DLD1 (cell line): ENCODE results near the gene ADCY1.
"Not testable (repeated sequence)": the region's sequence is repeated elsewhere in the genome, so short reads cannot be mapped to it uniquely, and the experiment has no call there.

Source experiments
- in situ Hi-C: cut with HindIII; loops from 2 replicates; pipeline ENCODE4 v1.10.0; 2017; ENCODE audit warnings: low sequenced_read_pairs

Gene ADCY1

DNA sequence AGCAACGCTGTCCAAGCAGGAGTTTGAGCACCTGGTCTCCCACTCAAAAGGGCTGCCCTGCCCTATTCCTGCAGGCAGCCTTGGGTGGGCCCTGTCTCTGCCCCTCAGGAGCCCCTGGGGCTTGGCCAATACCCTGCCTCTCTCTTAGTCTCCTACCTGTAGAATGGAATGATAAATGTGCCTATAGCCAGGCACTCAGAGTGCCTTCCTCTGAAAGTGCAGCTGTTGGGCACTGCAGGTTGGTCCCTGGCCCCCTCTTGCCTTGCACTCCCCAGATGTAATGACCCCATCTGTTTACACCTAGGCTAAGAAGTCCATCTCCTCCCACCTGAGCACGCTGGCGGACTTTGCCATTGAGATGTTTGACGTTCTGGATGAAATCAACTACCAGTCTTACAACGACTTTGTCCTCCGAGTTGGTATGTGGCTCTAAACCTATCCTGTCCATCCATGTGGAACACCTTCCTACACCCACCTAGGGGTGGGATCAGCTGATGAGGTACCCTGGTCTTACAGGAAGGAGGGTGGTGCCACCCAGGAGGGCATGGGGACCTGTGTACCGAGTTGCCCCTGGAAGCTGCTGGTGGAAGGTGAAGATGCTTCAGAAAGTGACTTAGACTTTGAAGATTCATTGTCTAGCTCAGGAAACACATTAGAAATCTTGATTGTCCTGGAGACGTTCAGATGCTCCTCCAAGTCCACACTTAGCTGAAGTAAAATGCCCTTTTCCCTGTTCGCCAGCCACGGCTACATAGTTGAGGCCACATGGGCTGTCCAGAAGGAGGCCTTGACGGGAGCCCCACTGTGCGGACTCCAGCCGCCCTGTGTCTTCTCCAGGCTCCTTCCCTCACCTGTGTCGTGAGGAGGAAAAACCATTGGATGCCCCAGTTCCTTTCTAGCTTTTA, 134.1 kb downstream of the ADCY1 start:
- in situ Hi-C loops = no loop called here

DNA sequence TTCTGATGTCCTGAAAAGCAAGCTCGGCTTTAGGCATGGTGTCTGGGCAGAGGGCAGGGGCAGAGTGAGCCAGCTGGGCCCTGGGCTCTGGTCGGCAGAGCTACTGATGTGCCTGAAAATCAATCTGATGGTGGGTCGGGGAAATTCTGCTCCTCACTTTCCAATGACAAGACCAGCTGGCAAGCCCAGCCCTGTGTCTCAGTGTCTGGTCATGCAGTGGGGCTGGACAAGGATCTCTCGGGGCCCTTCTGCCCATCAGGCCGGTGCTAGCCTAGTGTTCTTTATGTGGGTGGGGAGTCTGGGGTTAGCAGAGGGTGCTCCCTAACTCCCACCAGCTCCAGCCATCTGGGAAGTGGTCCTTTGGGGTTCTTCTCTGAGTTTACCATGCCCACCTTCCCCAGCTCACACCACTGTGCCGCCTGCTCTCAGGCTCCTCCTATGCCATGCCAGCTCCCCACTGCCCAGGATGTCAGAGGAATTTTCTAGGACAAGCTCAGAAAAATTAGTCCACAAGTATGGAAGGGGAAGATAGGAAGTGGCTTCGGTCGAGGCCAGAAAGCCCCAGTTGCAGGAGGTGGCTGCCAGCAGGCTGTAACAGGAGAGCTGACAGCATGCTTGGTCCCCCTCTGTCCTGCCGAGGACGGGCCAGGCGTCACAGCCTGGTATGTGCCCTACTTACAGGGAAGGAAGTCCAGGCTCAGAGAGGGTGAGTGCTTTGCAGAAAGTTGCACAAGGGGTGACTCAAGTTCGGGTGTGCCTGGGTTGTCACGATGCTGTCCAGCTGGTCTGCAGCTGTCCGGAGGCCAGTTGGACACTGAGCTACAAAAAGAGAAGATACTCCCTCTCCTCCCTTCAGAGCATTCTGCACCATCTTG, 135.2 kb downstream of the ADCY1 start:
- in situ Hi-C loops = no loop called here

DNA sequence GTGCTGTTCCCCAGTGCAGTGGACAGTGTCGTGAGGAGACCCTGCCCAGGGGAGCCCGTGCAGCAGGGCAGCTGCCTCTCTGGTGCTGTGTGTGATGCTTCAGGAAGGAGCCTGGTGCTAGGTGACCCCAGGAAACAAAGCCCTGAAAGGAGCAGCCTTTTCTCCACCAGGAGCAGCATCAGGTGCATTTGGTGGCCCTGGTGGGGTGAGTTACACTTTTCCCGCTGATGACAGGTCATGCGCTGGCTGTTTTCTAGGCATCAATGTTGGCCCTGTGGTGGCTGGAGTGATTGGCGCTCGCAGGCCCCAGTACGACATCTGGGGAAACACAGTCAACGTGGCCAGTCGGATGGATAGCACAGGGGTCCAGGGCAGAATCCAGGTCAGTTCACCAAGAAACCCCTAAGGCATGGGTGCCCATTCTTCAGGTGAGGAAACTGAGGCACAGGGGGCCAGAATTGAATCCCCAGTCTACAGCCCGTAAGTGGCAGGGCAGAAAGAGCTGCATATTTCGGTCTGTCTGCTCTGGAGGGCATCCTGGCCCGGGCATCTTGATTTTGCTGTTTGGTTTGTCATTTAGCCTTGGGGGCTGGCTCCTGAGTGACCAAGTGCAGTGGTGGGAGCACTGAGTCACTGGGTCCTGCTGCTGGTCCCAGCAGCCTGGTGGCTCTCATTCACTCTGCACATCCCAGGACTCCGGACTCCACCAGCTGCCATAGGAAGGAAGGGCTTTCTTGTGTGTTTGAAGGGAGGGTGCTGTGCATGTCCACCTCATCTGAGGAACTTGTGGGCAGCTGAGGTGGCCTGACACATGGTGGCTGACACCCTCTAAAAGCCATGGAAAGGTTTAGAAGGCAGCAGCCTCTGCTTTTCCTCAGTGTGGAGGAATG, 136.3 kb downstream of the ADCY1 start:
- in situ Hi-C loops = no loop called here

DNA sequence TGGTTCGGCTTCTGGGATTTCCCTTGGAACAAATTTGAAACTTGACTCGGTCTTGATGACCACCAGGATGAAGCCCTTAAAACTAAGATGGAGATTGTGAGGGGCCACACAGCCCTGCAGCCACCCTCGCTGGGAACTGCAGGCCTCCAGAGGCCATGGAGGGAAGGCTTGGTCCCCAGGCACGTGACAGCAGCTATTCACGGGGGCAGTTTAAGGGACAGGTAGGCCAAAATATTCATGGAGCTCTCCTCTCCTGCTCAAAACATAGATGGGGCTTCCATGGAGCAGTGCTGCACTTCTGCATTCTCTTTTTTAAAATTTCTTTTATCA, 137.0 kb downstream of the ADCY1 start:
- in situ Hi-C loops = no loop called here

DNA sequence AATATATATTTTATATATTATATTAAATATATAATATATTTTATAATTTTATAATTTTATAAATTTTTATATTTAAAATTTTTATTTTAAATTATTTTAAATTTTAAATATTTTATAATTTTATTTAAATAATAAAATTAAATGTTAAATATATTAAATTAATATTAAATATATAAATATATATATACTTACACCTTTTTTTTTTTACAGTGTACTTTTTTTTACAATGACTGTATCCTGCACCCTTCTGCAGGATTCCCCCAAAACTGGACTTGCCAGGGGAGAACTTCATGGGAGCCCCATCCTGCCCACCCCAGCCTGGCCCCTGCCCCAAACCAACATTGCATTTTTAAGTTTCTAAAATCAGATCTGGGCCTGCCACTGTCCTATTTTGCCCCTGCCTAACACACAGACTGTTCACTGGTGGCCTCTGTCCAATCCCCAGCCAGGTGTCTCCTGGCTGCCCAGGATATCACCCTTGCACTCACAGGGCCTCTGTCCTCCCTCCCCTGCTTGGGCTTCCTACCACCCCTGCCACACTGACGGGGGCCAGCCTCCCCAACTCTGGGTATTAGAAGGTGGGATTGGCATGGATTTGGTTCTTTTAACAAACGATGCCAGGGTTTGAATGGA, 138.0 kb downstream of the ADCY1 start:
- in situ Hi-C loops = no loop called here

DNA sequence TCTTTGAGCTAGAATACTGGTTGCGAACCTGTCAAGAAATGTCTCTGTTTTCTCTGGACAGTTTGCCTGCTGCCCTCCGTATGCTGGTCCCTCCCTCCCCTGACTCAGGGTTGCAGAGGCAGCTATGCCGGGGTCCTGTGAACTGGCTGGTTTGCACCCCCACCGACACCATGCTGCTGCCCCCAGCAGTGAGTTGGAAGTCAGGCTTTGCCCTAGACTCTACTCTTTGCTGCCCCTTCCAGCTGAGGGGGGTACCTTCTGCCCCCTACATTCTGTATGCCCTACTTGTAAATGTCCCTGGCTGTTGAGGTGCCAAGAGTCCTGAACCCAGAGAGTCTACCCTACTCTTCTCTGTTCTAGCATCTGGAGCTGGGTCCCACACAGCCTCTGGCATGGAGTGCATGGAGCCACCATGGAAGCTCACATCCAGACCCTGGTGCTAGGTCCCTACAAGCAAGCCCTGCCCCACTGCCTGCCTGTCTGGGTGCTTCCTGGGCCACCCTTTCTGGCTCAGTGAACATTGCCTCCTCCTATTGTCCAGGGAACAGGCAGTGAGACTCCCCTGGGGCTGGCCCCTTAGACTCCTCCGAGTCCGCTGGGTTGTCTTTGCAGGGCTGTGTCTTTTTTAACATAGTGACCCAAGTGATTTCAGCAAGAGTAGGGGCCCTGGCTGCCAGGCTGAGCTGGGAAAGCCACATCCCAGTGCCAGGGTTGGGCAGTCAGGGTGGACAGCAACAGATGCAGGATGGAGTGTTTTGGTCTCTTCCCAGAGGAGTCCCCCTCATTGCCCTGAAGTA, 138.9 kb downstream of the ADCY1 start:
- in situ Hi-C loops = no loop called here

DNA sequence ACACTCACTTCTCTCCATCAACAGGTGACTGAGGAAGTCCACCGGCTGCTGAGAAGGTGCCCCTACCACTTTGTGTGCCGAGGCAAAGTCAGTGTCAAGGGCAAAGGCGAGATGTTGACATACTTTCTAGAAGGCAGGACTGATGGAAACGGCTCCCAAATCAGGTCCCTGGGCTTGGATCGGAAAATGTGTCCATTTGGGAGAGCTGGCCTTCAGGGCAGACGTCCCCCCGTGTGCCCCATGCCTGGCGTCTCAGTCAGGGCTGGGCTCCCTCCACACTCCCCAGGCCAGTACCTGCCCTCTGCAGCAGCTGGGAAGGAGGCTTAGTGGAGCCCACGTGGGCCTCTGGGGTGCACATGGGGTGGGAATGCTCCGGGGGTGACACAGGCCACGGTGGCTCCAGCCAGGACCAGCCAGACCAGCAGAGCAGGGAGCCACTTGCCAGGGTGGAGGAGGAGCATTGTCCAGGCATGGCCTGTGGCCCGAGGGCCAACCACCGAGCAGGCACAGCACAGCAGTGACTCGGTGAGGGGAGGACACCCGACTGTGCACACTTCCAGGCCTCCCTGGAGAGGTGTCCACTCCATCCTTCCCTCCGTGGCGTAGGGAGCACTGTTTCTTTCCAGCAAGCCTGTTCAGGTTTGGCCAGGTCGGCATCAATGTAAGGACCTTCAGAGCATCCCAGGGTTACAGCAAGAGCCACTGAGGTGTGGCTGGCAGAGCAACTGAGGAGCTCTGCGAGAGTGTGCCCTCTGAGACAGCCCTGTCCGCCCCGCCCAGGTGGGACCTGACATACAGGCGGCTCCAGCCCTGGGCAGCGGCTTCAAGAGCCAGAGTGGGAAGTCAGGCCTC, 139.7 kb downstream of the ADCY1 start:
- in situ Hi-C loops = no loop called here

DNA sequence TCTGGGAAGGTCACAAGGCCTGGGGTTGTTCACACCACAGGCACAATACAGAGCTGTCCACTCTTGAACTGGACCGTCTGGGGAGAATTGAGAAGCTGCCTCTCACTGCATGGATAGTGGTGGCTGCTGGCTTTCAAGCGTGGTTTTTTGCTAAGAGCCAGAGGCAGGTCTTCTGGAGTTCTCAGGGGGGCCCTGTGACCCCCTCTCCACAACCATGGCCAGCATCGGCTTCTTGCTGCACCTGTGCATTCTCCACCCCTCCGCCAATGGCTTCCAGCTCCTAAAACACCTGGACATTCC, 140.3 kb downstream of the ADCY1 start:
- in situ Hi-C loops = no loop called here

DNA sequence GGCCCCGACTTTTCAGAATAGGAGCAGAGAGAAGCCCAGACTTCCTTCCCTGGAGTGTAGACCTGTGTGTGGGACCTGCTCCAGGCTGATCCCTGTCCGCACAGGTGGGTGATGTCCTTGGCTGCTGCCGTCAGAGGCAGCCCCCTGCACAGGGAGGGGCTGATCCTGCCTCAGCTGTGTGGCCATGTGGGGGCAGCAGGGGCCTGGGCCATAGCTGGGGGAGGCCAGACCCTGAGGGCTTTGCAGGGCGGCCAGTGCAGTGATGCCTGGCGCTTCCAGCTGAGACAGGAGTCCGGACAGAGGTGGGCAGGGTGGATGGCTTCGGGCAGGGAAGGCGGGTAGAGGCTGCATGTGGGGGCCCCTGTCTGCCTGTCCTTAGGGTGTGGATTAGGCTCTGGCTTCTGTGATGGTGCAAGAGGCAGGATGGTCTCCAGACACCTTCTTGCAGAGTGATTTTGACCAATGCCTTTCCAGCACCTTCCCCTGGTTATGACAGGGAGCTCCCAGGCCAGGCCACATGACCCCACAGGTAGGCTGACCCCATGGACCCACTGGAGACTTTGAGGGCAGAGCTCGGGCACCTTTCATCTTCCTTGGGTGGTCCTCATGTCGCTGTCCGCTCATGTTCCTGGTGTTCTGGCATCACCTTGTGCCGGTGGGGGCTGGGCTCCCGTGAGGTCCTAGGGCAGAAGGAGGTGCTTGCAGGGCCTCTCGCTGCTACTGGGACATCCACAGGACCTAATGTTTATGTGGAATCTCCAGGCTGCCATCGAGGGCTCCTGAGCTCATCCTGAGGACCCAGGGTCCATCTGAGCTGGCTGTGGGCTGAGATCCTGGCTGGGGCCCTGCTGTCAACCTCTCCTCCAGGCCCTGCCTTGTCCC, 141.5 kb downstream of the ADCY1 start:
- in situ Hi-C loops = no loop called here

DNA sequence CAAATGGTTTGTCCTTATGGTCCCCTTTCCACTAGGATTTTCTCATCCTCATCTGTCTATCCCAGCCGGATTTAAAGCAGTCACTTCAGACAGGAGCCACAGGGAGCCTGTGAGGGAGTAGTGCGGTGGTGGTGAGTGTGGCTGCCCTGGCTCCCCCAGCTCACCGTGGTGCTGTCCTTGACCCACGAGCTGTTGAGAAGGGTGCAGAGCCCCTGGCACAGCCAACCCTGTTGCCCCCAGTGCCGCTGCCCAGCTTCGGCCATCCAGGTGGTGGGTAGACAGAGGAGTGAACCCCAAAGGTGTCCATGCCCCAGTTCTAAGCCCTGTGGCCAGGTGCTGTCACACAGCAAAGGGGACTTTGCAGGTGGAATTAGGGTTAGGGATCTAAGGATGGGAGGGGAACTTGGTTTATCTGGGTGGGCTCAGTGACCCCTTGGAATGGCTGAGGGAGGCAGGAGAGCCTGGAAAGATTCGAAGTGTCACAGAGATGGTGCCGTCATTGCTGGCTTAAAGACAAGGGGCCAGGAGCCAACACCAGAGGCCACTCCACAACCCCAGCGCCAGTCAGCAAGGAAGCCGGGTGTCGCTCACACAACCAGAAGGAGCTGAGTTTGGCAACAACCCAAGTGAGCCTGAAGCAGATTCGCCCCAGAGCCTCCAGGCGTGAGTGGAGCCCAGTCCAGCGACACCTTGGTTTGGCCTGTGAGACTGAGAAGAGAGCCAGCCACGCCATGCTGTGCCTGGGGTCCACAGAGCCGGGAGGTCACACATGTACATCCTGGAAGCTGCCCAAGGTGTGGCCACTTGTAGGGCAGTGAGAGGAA, 142.4 kb downstream of the ADCY1 start:
- in situ Hi-C loops = no loop called here

DNA sequence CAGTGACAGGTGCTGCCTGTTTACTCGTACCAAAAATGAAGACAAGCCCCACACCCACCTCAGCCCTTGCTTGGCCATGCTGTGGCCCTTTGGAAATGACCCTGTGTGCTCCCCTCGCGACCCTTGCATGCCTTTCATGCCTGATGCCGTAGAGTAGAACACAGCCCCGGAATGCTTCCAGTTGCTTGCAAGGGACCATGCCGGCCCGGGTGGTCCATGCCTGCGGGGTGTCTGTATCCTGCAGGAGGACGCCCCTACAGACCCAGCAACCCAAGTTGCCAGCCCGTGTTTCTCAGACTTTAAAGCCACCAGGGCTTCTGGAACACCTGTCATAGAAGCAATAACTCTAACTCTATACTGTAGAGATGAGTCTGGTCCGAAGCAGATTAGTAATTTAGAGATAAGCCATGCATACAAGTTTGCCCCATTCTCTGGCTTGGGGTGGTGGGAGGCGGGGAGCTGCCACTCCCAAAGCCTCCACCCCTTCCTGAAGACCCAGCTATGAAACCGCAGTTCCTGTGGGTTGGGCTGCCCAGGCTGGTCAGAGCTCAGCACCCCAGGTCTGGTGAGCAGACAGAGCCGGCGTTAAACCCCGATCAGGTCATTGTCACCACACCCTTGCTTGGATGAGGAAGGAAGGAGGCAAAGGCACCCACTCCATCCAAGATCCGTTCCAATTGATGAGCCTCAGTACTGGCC, 143.5 kb downstream of the ADCY1 start:
- in situ Hi-C loops = no loop called here

DNA sequence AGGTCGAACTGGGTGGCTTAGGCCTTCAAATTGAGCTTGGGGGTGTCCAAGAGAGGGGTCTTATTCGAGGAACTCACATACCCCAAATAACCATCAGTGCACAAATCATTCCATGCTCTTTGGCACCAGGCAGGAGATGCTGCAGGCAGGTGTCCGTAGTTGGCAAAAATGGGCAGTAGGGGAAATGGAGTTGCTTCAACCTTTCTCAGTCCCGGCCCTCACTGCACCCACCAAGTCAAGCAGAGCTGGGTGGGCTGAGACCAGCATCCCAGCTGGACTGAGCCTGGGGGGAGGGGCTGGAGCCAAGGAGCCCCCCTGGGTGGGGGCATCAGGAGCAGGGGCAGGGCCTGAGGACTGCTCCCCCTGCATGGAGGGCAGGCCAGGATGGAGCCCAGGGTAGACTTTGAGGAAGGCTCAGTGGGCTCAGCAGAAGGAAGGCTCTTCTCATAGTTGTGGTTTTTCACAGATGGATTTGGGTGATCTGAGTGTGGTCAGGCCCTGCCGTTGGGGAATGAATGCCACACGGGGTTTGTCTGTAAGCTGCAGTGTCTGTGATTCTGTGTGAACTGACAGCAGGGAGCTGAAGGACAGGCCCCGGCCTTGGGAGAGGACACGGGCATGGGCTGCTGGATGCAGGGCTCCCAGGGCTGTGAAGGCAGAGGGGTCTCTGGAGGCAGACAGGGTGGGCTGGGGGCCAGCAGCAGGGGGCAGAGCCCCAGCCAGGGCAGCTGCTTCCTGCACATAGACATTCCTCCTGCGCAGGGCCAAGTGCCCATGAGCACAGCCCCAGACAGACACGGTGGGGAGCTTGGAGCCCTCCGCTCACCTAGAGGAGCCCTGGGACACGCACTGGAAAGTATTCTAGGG, 144.5 kb downstream of the ADCY1 start:
- in situ Hi-C loops = no loop called here

DNA sequence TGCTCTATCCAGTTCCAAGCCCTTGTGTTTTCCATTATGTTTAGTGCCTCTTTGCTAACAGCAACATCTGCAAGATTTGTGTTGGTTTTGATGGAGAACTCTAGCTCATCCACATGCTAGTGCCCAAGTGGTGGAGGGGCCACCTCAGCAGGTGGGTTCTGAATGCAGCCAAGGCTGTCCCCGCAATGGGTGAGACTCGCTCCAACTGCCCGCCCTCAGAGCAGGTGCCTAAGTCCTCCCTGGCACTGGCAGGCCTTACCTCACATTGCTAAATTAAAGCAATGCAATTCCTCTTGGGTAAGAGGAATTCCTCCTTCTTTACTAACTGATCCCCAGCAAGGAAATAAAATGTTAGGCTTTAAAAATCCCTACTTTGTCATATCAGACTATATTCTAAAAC, 146.8 kb downstream of the ADCY1 start:
- in situ Hi-C loops = no loop called here

DNA sequence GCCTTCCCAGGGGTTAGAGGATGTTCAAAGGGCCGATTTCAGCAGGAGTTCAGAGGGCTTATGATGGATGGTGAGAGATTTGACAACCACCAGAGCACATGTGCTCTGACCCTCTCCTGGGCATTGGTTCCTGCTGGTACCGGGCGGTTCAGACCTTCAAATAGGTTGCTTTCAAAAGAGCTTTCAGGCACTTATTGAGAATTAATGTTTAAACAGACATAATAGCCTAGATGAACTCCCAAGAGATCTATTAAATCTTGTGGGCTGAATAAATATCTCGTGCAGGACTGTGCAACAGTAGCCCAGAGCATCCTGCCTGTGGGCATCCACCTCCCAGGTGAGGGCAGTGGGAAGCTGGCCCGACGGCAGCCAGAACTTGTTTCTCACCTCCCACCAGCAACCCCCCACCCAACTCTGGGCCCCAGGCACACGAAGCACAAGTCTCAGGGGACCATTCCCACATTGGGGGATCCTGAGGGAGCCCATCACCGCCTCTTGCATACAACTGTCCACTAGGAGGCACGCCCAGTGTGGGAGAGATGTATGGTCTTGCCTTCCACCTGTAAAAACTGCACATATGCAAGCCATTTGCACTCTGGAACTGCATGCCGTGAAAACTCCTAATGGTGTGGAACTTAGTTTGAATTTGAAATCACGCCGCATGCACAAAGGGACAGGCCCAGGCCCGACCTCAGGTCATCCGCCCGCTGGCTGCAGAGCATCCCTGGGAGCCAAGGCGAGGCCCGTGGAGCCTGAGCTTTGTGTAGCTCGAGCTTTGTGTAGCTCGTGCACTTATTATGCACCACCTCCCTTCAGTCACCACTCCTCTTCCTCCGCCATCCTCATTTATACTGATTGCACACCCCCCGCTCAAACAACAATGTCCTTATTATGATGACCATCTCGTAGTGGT, 147.8 kb downstream of the ADCY1 start:
- in situ Hi-C loops = no loop called here

DNA sequence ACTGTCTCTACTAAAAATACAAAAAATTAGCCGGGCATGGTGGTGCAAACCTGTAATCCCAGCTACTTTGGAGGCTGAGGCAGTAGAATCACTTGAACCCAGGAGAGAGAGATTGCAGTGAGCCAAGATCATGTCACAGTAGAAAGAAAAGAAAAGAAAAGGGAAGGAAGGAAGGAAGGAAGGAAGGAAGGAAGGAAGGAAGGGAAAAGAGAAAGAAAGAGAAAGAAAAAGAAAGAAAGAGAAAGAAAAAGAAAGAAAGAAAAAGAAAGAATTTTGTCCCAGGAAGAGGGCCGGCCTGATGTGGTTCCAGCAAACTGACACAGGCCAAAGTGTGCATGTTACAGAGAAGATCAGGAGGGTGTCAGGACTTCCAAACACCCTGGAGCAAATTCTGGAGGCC, 151.1 kb downstream of the ADCY1 start:
- in situ Hi-C loops = not testable (repeated sequence)
